Calu3 (cell line): ENCODE measurements around the gene CCNL2. TPM values are rescaled to one million over a fixed set of nuclear protein-coding genes. Genes with fewer than 3 reads are reported as not detected.
"Not testable (repeated sequence)": the region's sequence is repeated elsewhere in the genome, so short reads cannot be mapped to it uniquely, and the experiment has no call there.

ENCODE experiments used
- BruUV-seq: library from RNA; stranded (reverse); fragments of 400-500 nt; replicated peaks from 2 replicates; lab custom pipeline; 2021; lab: Mats Ljungman, UMichigan
- CTCF ChIA-PET: fragments of 300-600 bp; sonication (Branson Sonifier 250); formaldehyde crosslinking; loops from one replicate; lab custom pipeline; 2022; ENCODE audit warnings: antibody characterized with exemption; lab: Charles Lee
- DNase-seq: peaks from one replicate; pipeline ENCODE4 v3.0.0; 2022
- H3K27ac Mint-ChIP-seq: one replicate; pipeline ENCODE4 v1.8.0; 2022; ENCODE audit warnings: mixed read lengths; ENCODE audit not compliant: unreplicated experiment
- H3K27me3 Mint-ChIP-seq: one replicate; pipeline ENCODE4 v1.8.0; 2022; ENCODE audit warnings: mixed read lengths; ENCODE audit not compliant: unreplicated experiment
- H3K36me3 Mint-ChIP-seq: one replicate; pipeline ENCODE4 v1.8.0; 2022; ENCODE audit warnings: mild to moderate bottlenecking, moderate library complexity, mixed read lengths; ENCODE audit not compliant: insufficient read depth, unreplicated experiment
- H3K4me1 Mint-ChIP-seq: one replicate; pipeline ENCODE4 v1.8.0; 2022; ENCODE audit warnings: mild to moderate bottlenecking, low read depth, mixed read lengths; ENCODE audit not compliant: unreplicated experiment
- H3K4me3 Mint-ChIP-seq: one replicate; pipeline ENCODE4 v1.8.0; 2022; ENCODE audit warnings: mild to moderate bottlenecking, low read depth, moderate library complexity, mixed read lengths; ENCODE audit not compliant: unreplicated experiment
- H3K9me3 Mint-ChIP-seq: one replicate; pipeline ENCODE4 v1.8.0; 2022; ENCODE audit warnings: low read depth, mixed read lengths; ENCODE audit not compliant: unreplicated experiment
- intact Hi-C: fragments of 100-400 bp; cut with micrococcal nuclease; formaldehyde crosslinking; loops from one replicate; pipeline ENCODE4 v1.10.0; 2022; ENCODE audit not compliant: unreplicated experiment
- total RNA-seq: library from RNA; stranded (reverse); gene quantifications from 2 replicates; pipeline ENCODE4 v1.2.3, GENCODE V29; 2022
- TF ChIP-seq, protein P1 (sequence below): fragments of 200-600 bp; IDR thresholded peaks from one replicate; pipeline ENCODE4 v1.8.0; 2022; ENCODE audit warnings: antibody characterized with exemption; ENCODE audit not compliant: unreplicated experiment

The CCNL2 gene
- total RNA-seq, 1 experiment from 2014 or later = 166 TPM

DNA sequence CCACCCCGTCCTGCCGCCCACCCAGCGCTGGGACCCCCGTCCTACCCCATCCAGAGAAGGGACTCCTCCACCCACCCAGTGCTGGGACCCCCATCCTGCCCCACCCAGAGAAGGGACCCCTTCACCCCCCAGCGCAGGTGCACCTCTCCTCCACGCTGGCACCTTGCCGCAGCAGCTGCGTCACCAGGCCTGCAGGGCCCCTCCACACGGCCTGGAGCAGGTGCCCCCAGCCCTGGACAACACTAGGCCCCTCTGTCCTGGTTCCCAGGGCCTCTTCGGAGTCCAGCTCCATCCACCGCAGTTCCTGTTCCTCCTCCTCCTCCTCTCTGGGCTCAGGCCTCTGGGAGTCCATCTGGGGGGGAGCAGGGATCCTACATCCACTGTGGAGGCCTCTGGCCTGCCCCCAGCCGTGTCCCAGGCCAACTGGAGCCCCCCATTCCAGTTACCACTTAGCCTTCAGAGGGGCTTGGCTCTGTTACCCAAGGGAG, 21.6 kb upstream of the CCNL2 start:
- TF ChIP-seq, protein P1, sequence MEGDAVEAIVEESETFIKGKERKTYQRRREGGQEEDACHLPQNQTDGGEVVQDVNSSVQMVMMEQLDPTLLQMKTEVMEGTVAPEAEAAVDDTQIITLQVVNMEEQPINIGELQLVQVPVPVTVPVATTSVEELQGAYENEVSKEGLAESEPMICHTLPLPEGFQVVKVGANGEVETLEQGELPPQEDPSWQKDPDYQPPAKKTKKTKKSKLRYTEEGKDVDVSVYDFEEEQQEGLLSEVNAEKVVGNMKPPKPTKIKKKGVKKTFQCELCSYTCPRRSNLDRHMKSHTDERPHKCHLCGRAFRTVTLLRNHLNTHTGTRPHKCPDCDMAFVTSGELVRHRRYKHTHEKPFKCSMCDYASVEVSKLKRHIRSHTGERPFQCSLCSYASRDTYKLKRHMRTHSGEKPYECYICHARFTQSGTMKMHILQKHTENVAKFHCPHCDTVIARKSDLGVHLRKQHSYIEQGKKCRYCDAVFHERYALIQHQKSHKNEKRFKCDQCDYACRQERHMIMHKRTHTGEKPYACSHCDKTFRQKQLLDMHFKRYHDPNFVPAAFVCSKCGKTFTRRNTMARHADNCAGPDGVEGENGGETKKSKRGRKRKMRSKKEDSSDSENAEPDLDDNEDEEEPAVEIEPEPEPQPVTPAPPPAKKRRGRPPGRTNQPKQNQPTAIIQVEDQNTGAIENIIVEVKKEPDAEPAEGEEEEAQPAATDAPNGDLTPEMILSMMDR = no peak
- intact Hi-C loops = no loop called here
- H3K27ac Mint-ChIP-seq = no peak overlapping the region
- H3K4me3 Mint-ChIP-seq = peak overlapping the region; percentile 47
- H3K27me3 Mint-ChIP-seq = no peaks in the 10 kb centered on the region
- no peaks in the 10 kb centered on the region for H3K9me3 Mint-ChIP-seq
- H3K4me1 Mint-ChIP-seq = peaks cover 7% of the 10 kb centered on the region
- no peak for DNase-seq
- H3K36me3 Mint-ChIP-seq = peaks cover 14% of the 10 kb centered on the region
- CTCF ChIA-PET = interaction anchor here (0.5 kb wide), 1 partner anchor 249 kb away, joined by 3 read pairs; no protein-coding TSS in a partner anchor
- BruUV-seq = no TSS peak

DNA sequence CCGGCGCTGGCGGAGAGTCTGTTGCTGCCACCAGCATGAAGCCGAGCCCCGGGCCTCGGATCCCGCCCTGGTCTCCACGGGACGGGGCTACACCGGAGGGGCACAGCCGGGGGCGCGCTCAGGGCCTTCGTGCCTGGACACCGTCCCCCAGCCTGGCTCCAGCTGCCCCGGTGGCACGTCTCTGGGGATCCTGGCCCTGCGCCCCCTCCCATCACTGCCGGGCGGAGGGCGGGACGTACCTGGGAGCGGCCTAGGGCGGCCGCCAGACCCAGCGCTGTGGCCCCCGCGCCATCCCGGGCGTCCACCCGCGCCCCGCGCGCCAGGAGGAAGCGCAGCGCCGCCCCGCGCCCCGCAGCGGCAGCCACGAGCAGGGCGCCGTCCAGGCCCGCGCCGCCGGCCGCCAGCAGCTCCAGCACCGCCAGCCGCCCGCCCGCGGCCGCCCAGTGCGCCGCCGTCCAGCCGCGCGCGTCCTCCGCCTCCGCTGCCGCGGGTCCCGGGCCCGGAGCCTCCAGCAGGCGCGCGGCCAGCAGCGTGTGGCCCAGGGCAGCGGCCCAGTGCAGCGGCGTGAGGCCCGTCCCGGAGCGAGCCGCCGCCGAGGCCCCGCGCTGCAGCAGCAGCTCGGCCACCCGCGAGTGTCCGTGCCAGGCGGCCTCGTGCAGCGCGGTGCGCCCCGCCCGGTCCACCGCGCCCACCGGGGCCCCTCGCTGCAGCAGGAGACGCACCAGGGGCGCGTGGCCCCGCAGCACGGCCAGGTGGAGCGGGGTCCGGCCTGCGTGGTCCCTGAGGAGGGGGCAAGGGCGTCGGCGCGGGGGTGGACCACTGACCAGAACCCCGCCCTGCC, 20.9 kb upstream of the CCNL2 start:
- intact Hi-C loops = no loop called here
- BruUV-seq = no TSS peak
- TF ChIP-seq, protein P1 = no peak
- no peaks in the 10 kb centered on the region for H3K27me3 Mint-ChIP-seq
- peaks cover 14% of the 10 kb centered on the region for H3K36me3 Mint-ChIP-seq
- no peak overlapping the region for H3K27ac Mint-ChIP-seq
- H3K4me3 Mint-ChIP-seq = peak overlapping the region; percentile 47
- no peak for DNase-seq
- peaks cover 7% of the 10 kb centered on the region for H3K4me1 Mint-ChIP-seq
- CTCF ChIA-PET = interaction anchor here (0.5 kb wide), 1 partner anchor 249 kb away, joined by 3 read pairs; no protein-coding TSS in a partner anchor
- no peaks in the 10 kb centered on the region for H3K9me3 Mint-ChIP-seq

- CTCF ChIA-PET = no interaction called here
- TF ChIP-seq, protein P1 = no peak
- no peaks in the 10 kb centered on the region for H3K9me3 Mint-ChIP-seq
- no TSS peak for BruUV-seq
- H3K27me3 Mint-ChIP-seq = no peaks in the 10 kb centered on the region
- peaks cover 7% of the 10 kb centered on the region for H3K4me1 Mint-ChIP-seq
- no peak overlapping the region for H3K27ac Mint-ChIP-seq
- intact Hi-C loops = no loop called here
- peaks cover 14% of the 10 kb centered on the region for H3K36me3 Mint-ChIP-seq
- no peak for DNase-seq
- peak overlapping the region; percentile 18 for H3K4me3 Mint-ChIP-seq
Observed at GRCh38 chr1:1419363-1419812, 20.3 kb upstream of the CCNL2 start.

GRCh38 chr1:1418464-1419362, 19.6 kb upstream of the CCNL2 start:
- TSS peak; percentile 93 for BruUV-seq
- Mint-ChIP-seq H3K27me3 (no peaks in the 10 kb centered on the region), H3K36me3 (peaks cover 14% of the 10 kb centered on the region), H3K4me1 (peaks cover 7% of the 10 kb centered on the region), H3K4me3 (peak overlapping the region; percentile 18), H3K9me3 (no peaks in the 10 kb centered on the region), H3K27ac (no peak overlapping the region)
- DNase-seq = no peak
- CTCF ChIA-PET = no interaction called here
- TF ChIP-seq, protein P1 = no peak
- intact Hi-C loops = no loop called here

GRCh38 chr1:1417825-1418463, 18.8 kb upstream of the CCNL2 start:
- DNase-seq, intact Hi-C loops, H3K9me3 Mint-ChIP-seq, H3K4me1 Mint-ChIP-seq, CTCF ChIA-PET, H3K27ac Mint-ChIP-seq, BruUV-seq, H3K27me3 Mint-ChIP-seq: not testable (repeated sequence)
- H3K36me3 Mint-ChIP-seq = peaks cover 14% of the 10 kb centered on the region
- H3K4me3 Mint-ChIP-seq = peak overlapping the region; percentile 18

- DNase-seq, H3K27ac Mint-ChIP-seq, H3K4me1 Mint-ChIP-seq, H3K9me3 Mint-ChIP-seq, BruUV-seq, H3K27me3 Mint-ChIP-seq, CTCF ChIA-PET, intact Hi-C loops, H3K4me3 Mint-ChIP-seq, H3K36me3 Mint-ChIP-seq: not testable (repeated sequence)
Observed at GRCh38 chr1:1417396-1417795, 18.3 kb upstream of the CCNL2 start.
